DOHH2 (cell line): Measurements from ENCODE around the gene MYO6.

Experiments
- H3F3A ChIP-seq: fragments of 200-600 bp; sonication (generic), shearing (Covaris generic); 2 replicates; pipeline ENCODE4 v1.6.0; 2016; ENCODE audit warnings: antibody characterized with exemption, mild to moderate bottlenecking; ENCODE audit not compliant: control insufficient read depth, insufficient read depth
- H3K27ac ChIP-seq: fragments of 200-600 bp; sonication (generic); 2 replicates; pipeline ENCODE4 v1.5.1; 2014; ENCODE audit warnings: low read depth, mild to moderate bottlenecking, low read length, moderate library complexity
- H3K27me3 ChIP-seq: fragments of 200-600 bp; sonication (generic); 2 replicates; pipeline ENCODE4 v1.6.1; 2014; ENCODE audit warnings: mild to moderate bottlenecking, low read length, mixed read lengths; ENCODE audit not compliant: control insufficient read depth
- H3K36me3 ChIP-seq: fragments of 200-600 bp; sonication (generic); 2 replicates; pipeline ENCODE4 v1.6.1; 2014; ENCODE audit warnings: mild to moderate bottlenecking, low read length, moderate library complexity, mixed read lengths; ENCODE audit not compliant: control insufficient read depth
- H3K4me1 ChIP-seq: fragments of 200-600 bp; sonication (generic); 2 replicates; pipeline ENCODE4 v1.6.1; 2014; ENCODE audit warnings: mild to moderate bottlenecking, low read length, mixed read lengths; ENCODE audit not compliant: control insufficient read depth
- H3K4me2 ChIP-seq: fragments of 200-600 bp; sonication (generic); 2 replicates; pipeline ENCODE4 v1.6.0; 2014; ENCODE audit warnings: mild to moderate bottlenecking, low read length, moderate library complexity
- H3K4me3 ChIP-seq: fragments of 200-600 bp; sonication (generic); 2 replicates; pipeline ENCODE4 v1.5.1; 2014; ENCODE audit warnings: mild to moderate bottlenecking, low read length, mixed read lengths
- H3K79me2 ChIP-seq: fragments of 200-600 bp; sonication (generic); 2 replicates; pipeline ENCODE4 v1.6.1; 2014; ENCODE audit warnings: mild to moderate bottlenecking, low read length, mixed read lengths; ENCODE audit not compliant: control insufficient read depth
- H3K9me2 ChIP-seq: fragments of 200-600 bp; sonication (generic); replicated peaks from 2 replicates; pipeline ENCODE4 v1.6.1; 2014; ENCODE audit warnings: mild to moderate bottlenecking, low read length, mixed read lengths; ENCODE audit not compliant: control insufficient read depth
- H3K9me3 ChIP-seq: fragments of 200-600 bp; sonication (generic); 2 replicates; pipeline ENCODE4 v1.6.1; 2014; ENCODE audit warnings: antibody characterized with exemption, low read length, mixed read lengths; ENCODE audit not compliant: control insufficient read depth, insufficient read depth
- H4K20me1 ChIP-seq: fragments of 200-600 bp; sonication (generic); 2 replicates; pipeline ENCODE4 v1.6.0; 2014; ENCODE audit warnings: low read depth, mild to moderate bottlenecking, antibody characterized with exemption, low read length, moderate library complexity; ENCODE audit not compliant: control insufficient read depth, insufficient read depth
- CTCF ChIP-seq: fragments of 200-600 bp; sonication (generic); IDR thresholded peaks from one replicate; pipeline ENCODE4 v1.5.1; 2014; ENCODE audit warnings: antibody characterized with exemption, mild to moderate bottlenecking, low read depth, low read length; ENCODE audit not compliant: poor library complexity, severe bottlenecking
- EZH2phosphoT487 ChIP-seq: fragments of 200-600 bp; sonication (generic); IDR thresholded peaks from 2 replicates; pipeline ENCODE4 v1.6.1; 2017; ENCODE audit warnings: borderline replicate concordance, mild to moderate bottlenecking, antibody characterized with exemption, low read length, moderate library complexity, mixed read lengths

The MYO6 gene

GRCh38 chr6:75852721-75853120 lies 103.7 kb downstream of the MYO6 start:
- H3K4me2 ChIP-seq, result no peak overlapping the region

GRCh38 chr6:75853806-75854205 lies 104.8 kb downstream of the MYO6 start:
- H3K79me2 ChIP-seq, result no peaks in the 10 kb centered on the region
- no peak for TF ChIP-seq EZH2phosphoT487
- TF ChIP-seq CTCF, result no peak
- no peaks in the 10 kb centered on the region for H3F3A ChIP-seq
- H4K20me1 ChIP-seq, result no peaks in the 10 kb centered on the region
- no peaks in the 10 kb centered on the region for H3K36me3 ChIP-seq
- no peak overlapping the region for H3K27ac ChIP-seq
- no peaks in the 10 kb centered on the region for H3K9me3 ChIP-seq
- no peaks in the 10 kb centered on the region for H3K9me2 ChIP-seq
- no peak overlapping the region for H3K4me2 ChIP-seq
- H3K4me3 ChIP-seq, result no peak overlapping the region
- no peaks in the 10 kb centered on the region for H3K4me1 ChIP-seq
- H3K27me3 ChIP-seq, result no peaks in the 10 kb centered on the region

More at GRCh38 chr6:75852721-75853120, 103.7 kb downstream of the MYO6 start:
- no peaks in the 10 kb centered on the region for H3F3A ChIP-seq
- H3K79me2 ChIP-seq, result no peaks in the 10 kb centered on the region
- no peak overlapping the region for H3K27ac ChIP-seq
- TF ChIP-seq CTCF (no peak), EZH2phosphoT487 (no peak)
- no peaks in the 10 kb centered on the region for H3K4me1 ChIP-seq
- no peaks in the 10 kb centered on the region for H3K27me3 ChIP-seq
- no peaks in the 10 kb centered on the region for H3K9me2 ChIP-seq
- H4K20me1 ChIP-seq, result no peaks in the 10 kb centered on the region
- no peaks in the 10 kb centered on the region for H3K36me3 ChIP-seq
- H3K9me3 ChIP-seq, result no peaks in the 10 kb centered on the region
- no peak overlapping the region for H3K4me3 ChIP-seq

GRCh38 chr6:75855052-75855451 lies 106.0 kb downstream of the MYO6 start:
- Histone ChIP-seq H3K4me3 (no peak overlapping the region), H3K36me3 (no peaks in the 10 kb centered on the region), H3K4me1 (no peaks in the 10 kb centered on the region), H3K27ac (no peak overlapping the region), H3K9me2 (no peaks in the 10 kb centered on the region), H3F3A (no peaks in the 10 kb centered on the region), H3K4me2 (no peak overlapping the region), H3K9me3 (no peaks in the 10 kb centered on the region), H3K27me3 (no peaks in the 10 kb centered on the region), H3K79me2 (no peaks in the 10 kb centered on the region), H4K20me1 (no peaks in the 10 kb centered on the region)
- TF ChIP-seq CTCF (peak; percentile 42), EZH2phosphoT487 (no peak)

- Histone ChIP-seq H3K9me3 (no peaks in the 10 kb centered on the region), H3K27ac (no peak overlapping the region), H3K36me3 (no peaks in the 10 kb centered on the region), H3F3A (no peaks in the 10 kb centered on the region), H4K20me1 (no peaks in the 10 kb centered on the region), H3K9me2 (no peaks in the 10 kb centered on the region), H3K4me1 (no peaks in the 10 kb centered on the region), H3K4me3 (no peak overlapping the region), H3K4me2 (no peak overlapping the region), H3K79me2 (no peaks in the 10 kb centered on the region), H3K27me3 (no peaks in the 10 kb centered on the region)
- TF ChIP-seq EZH2phosphoT487 (no peak), CTCF (no peak)
Measured at GRCh38 chr6:75856902-75857301, 107.9 kb downstream of the MYO6 start.
